PC-9 (cell line): Measurements from ENCODE around the gene SKIDA1. TPM values are rescaled to one million over a fixed set of nuclear protein-coding genes. Genes with fewer than 3 reads are reported as not detected.

Source experiments
- BruUV-seq: library from RNA; stranded (reverse); fragments of 400-500 nt; replicated peaks from 2 replicates; lab custom pipeline; 2021; lab: Mats Ljungman, UMichigan
- CTCF ChIA-PET: fragments of 300-600 bp; sonication (Branson Sonifier 250); formaldehyde crosslinking; loops from one replicate; lab custom pipeline; 2022; ENCODE audit warnings: antibody characterized with exemption; lab: Charles Lee
- POLR2A ChIA-PET: fragments of 300-600 bp; sonication (Branson Sonifier 250); formaldehyde crosslinking; loops from one replicate; lab custom pipeline; 2022; ENCODE audit warnings: antibody characterized with exemption; ENCODE audit not compliant: unreplicated experiment; lab: Charles Lee
- DNase-seq, 2 experiments: peaks; one replicate each; pipeline versions ENCODE4 v3.0.0 to v3.0.0-alpha.2; 2015 to 2022; ENCODE audit warnings: mixed read lengths in 1 of 2
- H2AFZ ChIP-seq: fragments of 200-600 bp; sonication (generic); 2 replicates; pipeline ENCODE4 v1.8.1; 2017; ENCODE audit warnings: antibody characterized with exemption
- H3F3A ChIP-seq: fragments of 200-600 bp; sonication (generic); 2 replicates; pipeline ENCODE4 v1.8.1; 2017; ENCODE audit warnings: antibody characterized with exemption, mild to moderate bottlenecking, low read depth; ENCODE audit not compliant: insufficient read depth
- H3K27ac ChIP-seq: fragments of 200-600 bp; sonication (generic); 2 replicates; pipeline ENCODE4 v1.6.1; 2016; ENCODE audit warnings: mixed run types
- H3K27me3 ChIP-seq: fragments of 200-600 bp; sonication (generic); 2 replicates; pipeline ENCODE4 v1.6.1; 2016; ENCODE audit warnings: low read depth, mixed run types; ENCODE audit not compliant: insufficient read depth
- H3K36me3 ChIP-seq: fragments of 200-600 bp; sonication (generic); 2 replicates; pipeline ENCODE4 v1.6.1; 2016; ENCODE audit warnings: low read depth, mixed run types
- H3K4me1 ChIP-seq: fragments of 200-600 bp; sonication (generic); replicated peaks from 2 replicates; pipeline ENCODE4 v1.6.1; 2016; ENCODE audit warnings: mixed run types; ENCODE audit not compliant: insufficient read depth
- H3K4me2 ChIP-seq: fragments of 200-600 bp; sonication (generic); 2 replicates; pipeline ENCODE4 v1.6.1; 2017; ENCODE audit warnings: mixed run types
- H3K4me3 ChIP-seq: fragments of 200-600 bp; sonication (generic); 2 replicates; pipeline ENCODE4 v1.6.1; 2016; ENCODE audit warnings: mixed run types
- H3K79me2 ChIP-seq: fragments of 200-600 bp; sonication (generic); 2 replicates; pipeline ENCODE4 v1.6.1; 2017; ENCODE audit warnings: low read depth, mixed run types
- H3K9me2 ChIP-seq: fragments of 200-600 bp; sonication (generic); 2 replicates; pipeline ENCODE4 v1.8.1; 2017; ENCODE audit warnings: mild to moderate bottlenecking; ENCODE audit not compliant: insufficient read depth
- H3K9me3 ChIP-seq: fragments of 200-600 bp; sonication (generic); 2 replicates; pipeline ENCODE4 v1.8.1; 2016; ENCODE audit warnings: low read depth; ENCODE audit not compliant: insufficient read depth
- H4K20me1 ChIP-seq: fragments of 200-600 bp; sonication (generic); 2 replicates; pipeline ENCODE4 v1.8.1; 2017; ENCODE audit not compliant: insufficient read depth
- CTCF ChIP-seq: fragments of 200-600 bp; sonication (generic); conservative IDR thresholded peaks from 2 replicates; pipeline ENCODE4 v1.6.1; 2017; ENCODE audit warnings: mixed run types, antibody characterized with exemption, mild to moderate bottlenecking, moderate library complexity
- EZH2 ChIP-seq: fragments of 200-600 bp; sonication (generic); IDR thresholded peaks from 2 replicates; pipeline ENCODE4 v1.8.0; 2017; ENCODE audit warnings: antibody characterized with exemption, low read depth
- intact Hi-C: fragments of 100-400 bp; cut with micrococcal nuclease; formaldehyde crosslinking; loops from one replicate; pipeline ENCODE4 v1.10.0; 2022; ENCODE audit not compliant: unreplicated experiment
- total RNA-seq: library from RNA; stranded (reverse); gene quantifications from 2 replicates; pipeline ENCODE4 v1.2.3, GENCODE V29; 2021

Gene SKIDA1
- total RNA-seq, 1 experiment from 2014 or later: 1.1 TPM

GRCh38 chr10:21490711-21491105 lies 34.8 kb downstream of the SKIDA1 start:
- Histone ChIP-seq H3K4me2 (no peak overlapping the region), H3K27ac (no peak overlapping the region), H3F3A (no peaks in the 10 kb centered on the region), H3K27me3 (no peaks in the 10 kb centered on the region), H3K9me3 (no peaks in the 10 kb centered on the region), H3K4me1 (no peaks in the 10 kb centered on the region), H3K79me2 (no peaks in the 10 kb centered on the region), H2AFZ (no peak overlapping the region), H3K4me3 (no peak overlapping the region), H3K36me3 (no peaks in the 10 kb centered on the region), H4K20me1 (no peaks in the 10 kb centered on the region), H3K9me2 (no peaks in the 10 kb centered on the region)
- CTCF ChIA-PET: no interaction called here
- POLR2A ChIA-PET: no interaction called here
- TF ChIP-seq CTCF: no peak
- TF ChIP-seq EZH2: no peak
- no peak for DNase-seq
- no TSS peak for BruUV-seq
- intact Hi-C loops: loop anchor here (2.0 to 10.0 kb wide), 2 partner anchors 66 to 406 kb away; no protein-coding TSS in a partner anchor

- Histone ChIP-seq H4K20me1 (no peaks in the 10 kb centered on the region), H3K4me1 (no peaks in the 10 kb centered on the region), H3K4me3 (no peak overlapping the region), H3K27ac (no peak overlapping the region), H3K27me3 (no peaks in the 10 kb centered on the region), H3K4me2 (no peak overlapping the region), H3K9me3 (no peaks in the 10 kb centered on the region), H3K36me3 (no peaks in the 10 kb centered on the region), H3F3A (no peaks in the 10 kb centered on the region), H2AFZ (no peak overlapping the region), H3K79me2 (no peaks in the 10 kb centered on the region), H3K9me2 (no peaks in the 10 kb centered on the region)
- TF ChIP-seq CTCF (no peak), EZH2 (no peak)
- intact Hi-C loops: loop anchor here (2.0 to 10.0 kb wide), 2 partner anchors 65 to 405 kb away; no protein-coding TSS in a partner anchor
- POLR2A ChIA-PET: interaction anchor here (0.7 kb wide), 1 partner anchor 406 kb away, joined by 5 read pairs; no protein-coding TSS in a partner anchor
- BruUV-seq: no TSS peak
- DNase-seq: no peak
- CTCF ChIA-PET: no interaction called here
Observed at GRCh38 chr10:21490028-21490710, 35.3 kb downstream of the SKIDA1 start.

- no peak for DNase-seq
- ChIA-PET POLR2A (no interaction called here), CTCF (no interaction called here)
- no peak overlapping the region for H2AFZ ChIP-seq
- H3K36me3 ChIP-seq: no peaks in the 10 kb centered on the region
- no peak overlapping the region for H3K4me2 ChIP-seq
- no TSS peak for BruUV-seq
- intact Hi-C loops: no loop called here
- no peaks in the 10 kb centered on the region for H3K79me2 ChIP-seq
- H3K4me1 ChIP-seq: no peaks in the 10 kb centered on the region
- TF ChIP-seq CTCF: no peak
- TF ChIP-seq EZH2: no peak
- H3K4me3 ChIP-seq: no peak overlapping the region
- H3K27me3 ChIP-seq: no peaks in the 10 kb centered on the region
- H3K27ac ChIP-seq: no peak overlapping the region
- no peaks in the 10 kb centered on the region for H4K20me1 ChIP-seq
- no peaks in the 10 kb centered on the region for H3K9me2 ChIP-seq
- no peaks in the 10 kb centered on the region for H3K9me3 ChIP-seq
- H3F3A ChIP-seq: no peaks in the 10 kb centered on the region
Observed at GRCh38 chr10:21488957-21489446, 36.5 kb downstream of the SKIDA1 start.
